ENCODE data around the gene ENPP3.

Gene ENPP3

DNA sequence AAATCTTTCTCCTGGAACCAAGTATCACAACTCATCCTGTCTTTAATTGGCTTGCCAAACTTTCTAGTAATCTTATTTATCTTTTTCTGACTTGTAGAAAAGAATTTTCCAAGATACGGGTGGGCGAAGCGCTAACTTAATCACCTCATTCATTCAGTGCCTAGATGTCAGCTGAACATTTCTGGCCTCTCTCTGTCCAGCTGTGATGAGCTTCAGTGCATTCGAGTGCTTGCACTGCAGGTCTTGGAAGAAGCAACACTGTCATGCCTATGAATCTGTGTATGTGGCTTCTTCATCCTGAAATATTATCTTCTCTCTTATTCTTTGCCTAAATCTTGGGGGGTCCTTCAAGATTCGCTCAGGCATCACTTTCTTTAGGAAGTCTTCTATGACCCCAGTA lies 154.4 kb downstream of the ENPP3 start:
- Histone ChIP-seq H3K27ac (no peak overlapping the region), H3K27me3 (no peaks in the 10 kb centered on the region)

DNA sequence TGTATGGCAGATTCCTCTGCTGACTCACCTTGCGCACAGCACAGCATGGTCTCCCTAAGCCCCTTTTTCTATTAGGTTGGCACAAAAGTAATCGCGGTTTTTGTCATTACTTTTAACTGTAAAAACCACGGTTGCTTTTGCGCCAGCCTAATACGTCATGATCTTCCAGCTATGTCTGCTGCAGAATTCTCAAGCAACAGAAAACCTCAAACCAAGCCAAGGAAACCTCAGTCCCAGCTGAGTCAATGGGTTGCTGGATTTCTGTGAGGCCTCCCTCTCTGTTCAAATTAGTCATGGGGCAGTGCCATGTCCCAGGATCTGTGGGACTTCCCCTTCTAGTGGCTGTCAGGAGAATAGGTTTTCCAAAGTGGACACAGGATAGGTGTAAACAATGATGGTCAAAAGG lies 155.0 kb downstream of the ENPP3 start:
- H3K27ac ChIP-seq = no peak overlapping the region
- no peaks in the 10 kb centered on the region for H3K9me3 ChIP-seq
- 0 out of 2 replicates have a peak, but pooled peaks cover 9% of the 10 kb centered on the region for H3K4me1 ChIP-seq
- no peak overlapping the region for H3K9ac ChIP-seq
- no peak overlapping the region for H3K4me2 ChIP-seq
- no peaks in the 10 kb centered on the region for H3K27me3 ChIP-seq
- no peaks in the 10 kb centered on the region for H3K36me3 ChIP-seq
- H3K4me3 ChIP-seq = no peak overlapping the region
- no peak for TF ChIP-seq Cebpa-rat (IDR thresholded peaks at IDR 0.05)
- no peaks in the 10 kb centered on the region for H4K20me1 ChIP-seq

More for the DNA sequence above, 154.4 kb downstream of the ENPP3 start:
- no peaks in the 10 kb centered on the region for H3K9me3 ChIP-seq
- H3K4me3 ChIP-seq = no peak overlapping the region
- H3K36me3 ChIP-seq = no peaks in the 10 kb centered on the region
- H3K4me2 ChIP-seq = no peak overlapping the region
- H3K9ac ChIP-seq = no peak overlapping the region
- TF ChIP-seq Cebpa-rat (IDR thresholded peaks at IDR 0.05) = no peak
- H3K4me1 ChIP-seq = 0 out of 2 replicates have a peak, but pooled peaks cover 9% of the 10 kb centered on the region
- H4K20me1 ChIP-seq = no peaks in the 10 kb centered on the region

DNA sequence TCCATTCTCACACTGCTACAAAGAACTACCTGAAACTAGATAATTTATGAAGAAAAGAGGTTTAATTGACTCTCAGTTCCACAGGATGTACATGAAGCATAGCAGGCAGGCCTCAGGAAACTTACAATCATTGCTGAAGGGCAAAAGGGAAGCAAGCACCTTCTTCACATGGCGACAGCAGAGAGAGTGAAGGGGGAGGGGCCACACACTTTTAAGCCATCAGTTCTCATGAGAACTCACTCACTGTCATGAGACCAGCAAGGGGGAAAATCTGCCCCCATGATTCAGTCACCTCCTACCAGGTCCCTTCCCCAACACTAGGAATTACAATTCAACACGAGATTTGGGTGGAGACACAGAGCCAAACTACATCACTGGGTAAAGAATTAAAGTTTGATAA lies 158.3 kb downstream of the ENPP3 start:
- no peak for TF ChIP-seq Cebpa-rat (IDR thresholded peaks at IDR 0.05)
- H3K4me3 ChIP-seq = no peak overlapping the region
- H4K20me1 ChIP-seq = no peaks in the 10 kb centered on the region
- H3K27ac ChIP-seq = no peak overlapping the region
- H3K9ac ChIP-seq = no peak overlapping the region
- H3K27me3 ChIP-seq = no peaks in the 10 kb centered on the region
- H3K4me2 ChIP-seq = no peak overlapping the region
- no peaks in the 10 kb centered on the region for H3K4me1 ChIP-seq
- no peaks in the 10 kb centered on the region for H3K9me3 ChIP-seq
- no peaks in the 10 kb centered on the region for H3K36me3 ChIP-seq
